Activated CD8-positive, alpha-beta T cell treated with anti-CD3 and anti-CD28 coated beads, Interleukin-2, amount 10 ng/mL, durations not matched to agents 7 days and 5 days (primary cell): Measurements from ENCODE around the gene DCX. TPM values are rescaled to one million over a fixed set of nuclear protein-coding genes. Genes with fewer than 3 reads are reported as not detected.

Experiments used
- ATAC-seq: fragments of 150-1000 bp; cut with Tn5 transposase; one replicate; pipeline ENCODE4 v1.10.0; 2021; ENCODE audit warnings: moderate library complexity
- CTCF ChIA-PET: fragments of 350-600 bp; sonication (Branson Sonifier 250); formaldehyde crosslinking; loops from one replicate; lab custom pipeline; 2021; ENCODE audit warnings: antibody characterized with exemption; lab: Charles Lee
- POLR2A ChIA-PET: fragments of 350-600 bp; sonication (Branson Sonifier 250); formaldehyde crosslinking; loops from one replicate; lab custom pipeline; 2021; ENCODE audit warnings: antibody characterized with exemption; lab: Charles Lee
- DNase-seq: peaks from one replicate; pipeline ENCODE4 v3.0.0-alpha.2; 2020
- H3K27ac Mint-ChIP-seq: one replicate; pipeline ENCODE4 v1.8.0; 2021; ENCODE audit warnings: mild to moderate bottlenecking, mixed read lengths
- H3K27me3 Mint-ChIP-seq: one replicate; pipeline ENCODE4 v1.8.0; 2021; ENCODE audit warnings: low read depth, mixed read lengths
- H3K36me3 Mint-ChIP-seq: one replicate; pipeline ENCODE4 v1.8.0; 2021; ENCODE audit warnings: low read depth, mixed read lengths
- H3K4me1 Mint-ChIP-seq: one replicate; pipeline ENCODE4 v1.8.0; 2021; ENCODE audit warnings: low read depth, mixed read lengths
- H3K4me3 Mint-ChIP-seq: one replicate; pipeline ENCODE4 v1.8.0; 2021; ENCODE audit warnings: mild to moderate bottlenecking, mixed read lengths
- H3K9me3 Mint-ChIP-seq: one replicate; pipeline ENCODE4 v1.8.0; 2022; ENCODE audit warnings: mixed read lengths; ENCODE audit not compliant: insufficient read depth
- total RNA-seq, 2 experiments: library from RNA; stranded (reverse); gene quantifications; one replicate each; pipeline ENCODE4 v1.2.3, GENCODE V29; 2021

Gene DCX
- total RNA-seq, 2 experiments from 2014 or later, result not detected

GRCh38 chrX:111284631-111285293 is 127.2 kb downstream of the DCX start:
- ChIA-PET POLR2A (no interaction called here), CTCF (no interaction called here)
- no peak overlapping the region for H3K27ac Mint-ChIP-seq
- no peak overlapping the region for H3K4me3 Mint-ChIP-seq
- no peaks in the 10 kb centered on the region for H3K36me3 Mint-ChIP-seq
- H3K27me3 Mint-ChIP-seq, result no peaks in the 10 kb centered on the region
- no peak for ATAC-seq
- no peaks in the 10 kb centered on the region for H3K4me1 Mint-ChIP-seq
- no peak for DNase-seq
- H3K9me3 Mint-ChIP-seq, result no peaks in the 10 kb centered on the region

- ATAC-seq (no peak), DNase-seq (no peak)
- H3K9me3 Mint-ChIP-seq, result no peaks in the 10 kb centered on the region
- no peaks in the 10 kb centered on the region for H3K4me1 Mint-ChIP-seq
- H3K36me3 Mint-ChIP-seq, result no peaks in the 10 kb centered on the region
- no peak overlapping the region for H3K27ac Mint-ChIP-seq
- H3K27me3 Mint-ChIP-seq, result no peaks in the 10 kb centered on the region
- ChIA-PET POLR2A (no interaction called here), CTCF (no interaction called here)
- H3K4me3 Mint-ChIP-seq, result no peak overlapping the region
These were observed 128.5 kb downstream of the DCX start for GRCh38 chrX:111283446-111283845.

- DNase-seq, result no peak
- H3K27ac Mint-ChIP-seq, result no peak overlapping the region
- no peaks in the 10 kb centered on the region for H3K36me3 Mint-ChIP-seq
- H3K27me3 Mint-ChIP-seq, result no peaks in the 10 kb centered on the region
- no peaks in the 10 kb centered on the region for H3K9me3 Mint-ChIP-seq
- no peaks in the 10 kb centered on the region for H3K4me1 Mint-ChIP-seq
- POLR2A ChIA-PET, result no interaction called here
- ATAC-seq, result no peak
- CTCF ChIA-PET, result no interaction called here
- no peak overlapping the region for H3K4me3 Mint-ChIP-seq
These were observed 129.0 kb downstream of the DCX start for GRCh38 chrX:111282991-111283390.

GRCh38 chrX:111282139-111282538 is 129.9 kb downstream of the DCX start:
- ATAC-seq, result no peak
- no peak overlapping the region for H3K4me3 Mint-ChIP-seq
- no peaks in the 10 kb centered on the region for H3K27me3 Mint-ChIP-seq
- no peaks in the 10 kb centered on the region for H3K9me3 Mint-ChIP-seq
- no peak overlapping the region for H3K27ac Mint-ChIP-seq
- H3K4me1 Mint-ChIP-seq, result no peaks in the 10 kb centered on the region
- no peaks in the 10 kb centered on the region for H3K36me3 Mint-ChIP-seq
- ChIA-PET CTCF (no interaction called here), POLR2A (no interaction called here)
- no peak for DNase-seq

GRCh38 chrX:111270339-111270738 is 141.7 kb downstream of the DCX start, which contains the start of gene CAPN6:
Gene CAPN6 (minus strand): TSS chrX:111270483. CDS start chrX:111263936, 6,547 bp downstream.
- Mint-ChIP-seq H3K4me1 (no peaks in the 10 kb centered on the region), H3K4me3 (no peak within 1 kb of the TSS), H3K9me3 (no peaks in the 10 kb centered on the region), H3K27me3 (no peaks in the 10 kb centered on the region), H3K36me3 (no peaks in the 10 kb centered on the region), H3K27ac (no peak within 1 kb of the TSS)
- no peak for ATAC-seq
- ChIA-PET CTCF (no interaction called here), POLR2A (no interaction called here)
- DNase-seq, result no peak

GRCh38 chrX:111268506-111268905 is 143.5 kb downstream of the DCX start:
- POLR2A ChIA-PET, result no interaction called here
- H3K27me3 Mint-ChIP-seq, result no peaks in the 10 kb centered on the region
- no peaks in the 10 kb centered on the region for H3K36me3 Mint-ChIP-seq
- H3K9me3 Mint-ChIP-seq, result no peaks in the 10 kb centered on the region
- no peak overlapping the region for H3K4me3 Mint-ChIP-seq
- H3K4me1 Mint-ChIP-seq, result no peaks in the 10 kb centered on the region
- CTCF ChIA-PET, result no interaction called here
- H3K27ac Mint-ChIP-seq, result no peak overlapping the region
- DNase-seq, result no peak
- no peak for ATAC-seq

- ATAC-seq, result no peak
- Mint-ChIP-seq H3K9me3 (no peaks in the 10 kb centered on the region), H3K36me3 (no peaks in the 10 kb centered on the region), H3K27me3 (no peaks in the 10 kb centered on the region), H3K4me1 (no peaks in the 10 kb centered on the region), H3K27ac (no peak overlapping the region), H3K4me3 (no peak overlapping the region)
- ChIA-PET CTCF (no interaction called here), POLR2A (no interaction called here)
- no peak for DNase-seq
These were observed 146.5 kb downstream of the DCX start for GRCh38 chrX:111265486-111265885.

GRCh38 chrX:111264385-111264784 is 147.6 kb downstream of the DCX start:
- Mint-ChIP-seq H3K36me3 (no peaks in the 10 kb centered on the region), H3K27ac (no peak overlapping the region), H3K4me3 (no peak overlapping the region), H3K4me1 (no peaks in the 10 kb centered on the region), H3K9me3 (no peaks in the 10 kb centered on the region), H3K27me3 (no peaks in the 10 kb centered on the region)
- POLR2A ChIA-PET, result no interaction called here
- DNase-seq, result no peak
- CTCF ChIA-PET, result no interaction called here
- no peak for ATAC-seq

GRCh38 chrX:111262086-111262485 is 149.9 kb downstream of the DCX start:
- no peak overlapping the region for H3K27ac Mint-ChIP-seq
- CTCF ChIA-PET, result no interaction called here
- no peaks in the 10 kb centered on the region for H3K9me3 Mint-ChIP-seq
- ATAC-seq (no peak), DNase-seq (no peak)
- no peaks in the 10 kb centered on the region for H3K36me3 Mint-ChIP-seq
- H3K27me3 Mint-ChIP-seq, result no peaks in the 10 kb centered on the region
- H3K4me1 Mint-ChIP-seq, result no peaks in the 10 kb centered on the region
- no peak overlapping the region for H3K4me3 Mint-ChIP-seq
- POLR2A ChIA-PET, result no interaction called here

GRCh38 chrX:111260451-111260850 is 151.5 kb downstream of the DCX start:
- DNase-seq (no peak), ATAC-seq (no peak)
- Mint-ChIP-seq H3K36me3 (no peaks in the 10 kb centered on the region), H3K27me3 (no peaks in the 10 kb centered on the region), H3K4me3 (no peak overlapping the region), H3K4me1 (no peaks in the 10 kb centered on the region), H3K9me3 (no peaks in the 10 kb centered on the region), H3K27ac (no peak overlapping the region)
- ChIA-PET POLR2A (no interaction called here), CTCF (no interaction called here)

- Mint-ChIP-seq H3K4me3 (no peak overlapping the region), H3K27ac (no peak overlapping the region), H3K9me3 (no peaks in the 10 kb centered on the region), H3K4me1 (no peaks in the 10 kb centered on the region), H3K36me3 (no peaks in the 10 kb centered on the region), H3K27me3 (no peaks in the 10 kb centered on the region)
- DNase-seq, result no peak
- ChIA-PET POLR2A (no interaction called here), CTCF (no interaction called here)
- no peak for ATAC-seq
These were observed 152.4 kb downstream of the DCX start for GRCh38 chrX:111259559-111259958.

- Mint-ChIP-seq H3K9me3 (no peaks in the 10 kb centered on the region), H3K36me3 (no peaks in the 10 kb centered on the region), H3K27ac (no peak overlapping the region), H3K4me1 (no peaks in the 10 kb centered on the region), H3K27me3 (no peaks in the 10 kb centered on the region), H3K4me3 (no peak overlapping the region)
- ATAC-seq, result no peak
- ChIA-PET CTCF (no interaction called here), POLR2A (no interaction called here)
- no peak for DNase-seq
These were observed 154.3 kb downstream of the DCX start for GRCh38 chrX:111257733-111258132.
